Endometrial microvascular endothelial cells (primary cell): ENCODE data around the gene PTPN4. TPM values are rescaled to one million over a fixed set of nuclear protein-coding genes. Genes with fewer than 3 reads are reported as not detected.

Experiments used
- in situ Hi-C: cut with HindIII; loops from 2 replicates; pipeline ENCODE4 v1.10.0; 2017; ENCODE audit warnings: low sequenced_read_pairs, low pct_unique_long_range_greater_than_20kb; ENCODE audit errors: inconsistent ontology term
- total RNA-seq: library from RNA; depleted of rRNA; stranded (reverse); fragments of >200 nt; gene quantifications from one replicate; pipeline ENCODE4 v1.2.3, GENCODE V29; 2015; ENCODE audit errors: inconsistent ontology term

PTPN4 gene
- total RNA-seq, 1 donor from 2014 or later: 22.8 TPM

DNA sequence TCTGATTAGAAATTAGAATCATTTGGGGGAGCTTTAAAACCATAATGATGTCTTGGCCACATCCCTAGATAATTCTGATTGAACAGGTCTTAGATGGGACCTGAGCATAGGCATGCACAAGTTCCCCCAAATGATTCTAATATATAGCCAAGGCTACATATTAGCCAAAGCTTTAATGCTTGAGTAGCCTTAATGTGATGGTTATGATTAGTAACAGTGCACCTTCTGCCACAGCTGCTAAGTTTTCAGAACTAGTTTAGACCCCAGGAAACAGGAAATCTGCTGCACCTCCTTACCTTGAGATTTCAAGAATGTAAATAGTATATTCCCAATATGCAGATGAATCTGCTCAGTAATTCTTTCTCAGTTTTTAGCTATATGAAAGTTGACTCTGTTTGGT lies 119.8 kb downstream of the PTPN4 start:
- in situ Hi-C loops: no loop called here

DNA sequence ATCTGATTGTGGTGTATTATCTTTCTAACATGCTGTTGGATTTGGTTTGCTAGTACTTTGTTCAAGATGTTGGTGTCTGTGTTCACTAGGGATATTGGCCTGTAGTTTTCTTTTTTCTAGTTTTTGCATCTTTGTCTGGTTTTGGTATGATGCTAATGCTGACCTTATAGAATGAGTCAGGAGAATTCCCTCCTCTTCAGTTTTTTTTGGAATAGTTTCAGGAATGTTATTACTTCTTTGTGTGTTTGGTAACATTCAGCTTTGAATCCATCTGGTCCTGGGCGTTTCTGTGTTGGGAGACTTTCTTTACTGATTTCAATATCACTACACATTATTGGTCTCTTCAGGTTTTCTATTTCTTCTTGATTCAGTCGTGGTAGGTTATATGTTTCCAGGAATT lies 129.0 kb downstream of the PTPN4 start:
- in situ Hi-C loops: no loop called here

- in situ Hi-C loops: no loop called here
Observed at GRCh38 chr2:119897736-119898395, 138.1 kb downstream of the PTPN4 start.

DNA sequence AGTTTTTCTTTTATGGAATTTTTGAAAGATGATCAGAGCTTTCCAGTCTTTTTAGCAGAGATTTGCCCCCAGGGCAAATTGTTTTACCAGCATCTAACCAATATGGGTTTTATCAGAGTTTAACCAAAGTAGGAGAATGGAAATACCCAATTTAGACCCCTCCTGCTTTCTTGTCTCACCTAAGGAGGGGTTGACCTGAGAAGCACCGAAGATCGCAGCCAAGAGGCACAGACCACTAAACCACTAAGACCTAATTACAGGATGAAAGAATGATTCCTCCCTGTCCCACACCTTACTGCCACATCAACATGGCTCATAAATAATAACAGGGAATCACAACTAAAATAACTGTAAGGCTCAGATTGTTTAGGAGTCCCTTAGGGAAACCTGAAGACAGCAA lies 141.3 kb downstream of the PTPN4 start:
- in situ Hi-C loops: no loop called here

DNA sequence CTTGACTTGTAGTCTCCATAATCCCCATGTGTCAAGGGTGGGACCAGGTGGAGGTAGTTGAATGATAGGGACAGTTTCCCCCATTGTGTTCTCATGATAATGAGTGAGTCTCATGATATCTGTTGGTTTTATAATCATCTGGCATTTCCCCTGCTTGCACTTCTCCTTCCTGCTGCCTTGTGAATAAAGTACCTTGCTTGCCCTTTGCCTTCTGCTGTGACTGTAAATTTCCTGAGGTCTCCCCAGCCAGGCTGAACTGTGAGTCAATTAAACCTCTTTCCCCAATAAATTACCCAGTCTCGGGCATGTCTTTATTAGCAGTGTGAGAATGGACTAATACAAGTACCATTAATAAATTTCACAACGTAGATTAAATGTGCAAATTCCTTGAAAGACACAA lies 150.8 kb downstream of the PTPN4 start:
- in situ Hi-C loops: no loop called here

DNA sequence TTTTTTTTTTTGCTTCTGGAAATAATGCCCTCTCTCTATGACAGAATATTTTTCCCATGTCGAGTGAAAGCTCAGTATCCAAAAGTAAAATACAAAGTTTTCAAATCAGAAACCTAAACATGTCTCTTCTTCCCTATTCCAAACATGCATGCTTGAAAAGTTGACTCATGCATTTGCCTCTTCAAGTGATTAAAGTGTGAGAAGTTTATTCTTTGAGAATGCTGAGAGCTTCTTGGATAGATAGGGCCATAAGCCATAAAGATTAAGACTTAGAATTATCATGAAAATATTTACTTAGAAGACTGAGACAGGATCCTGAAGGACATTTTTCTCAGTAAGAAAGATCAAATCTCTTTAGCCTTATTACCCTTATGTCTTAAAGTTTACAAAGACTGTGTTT lies 154.5 kb downstream of the PTPN4 start:
- in situ Hi-C loops: no loop called here

- in situ Hi-C loops: no loop called here
Observed at GRCh38 chr2:119921825-119922224, 162.1 kb downstream of the PTPN4 start.

GRCh38 chr2:119922699-119923098 lies 163.0 kb downstream of the PTPN4 start:
- in situ Hi-C loops: no loop called here

GRCh38 chr2:119929537-119929936 lies 169.8 kb downstream of the PTPN4 start:
- in situ Hi-C loops: no loop called here

DNA sequence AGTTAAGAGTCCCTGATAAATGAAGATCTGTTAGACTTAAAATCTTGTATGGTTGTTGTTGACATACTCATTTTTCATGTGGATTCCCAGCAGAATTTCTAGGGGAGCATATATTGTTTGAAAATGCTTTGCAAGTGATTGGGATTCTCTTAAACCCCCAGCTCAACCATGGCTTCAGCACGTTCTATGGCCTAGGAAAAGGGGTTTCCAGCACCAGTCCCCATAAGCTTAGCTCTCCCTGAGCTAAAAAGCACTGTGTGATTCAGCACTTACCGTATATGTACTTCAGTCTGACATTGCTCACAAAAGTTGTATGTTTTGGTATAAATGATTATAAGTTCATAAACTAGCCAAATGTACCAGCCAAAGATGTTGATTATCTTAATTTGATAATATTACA lies 173.1 kb downstream of the PTPN4 start:
- in situ Hi-C loops: no loop called here

DNA sequence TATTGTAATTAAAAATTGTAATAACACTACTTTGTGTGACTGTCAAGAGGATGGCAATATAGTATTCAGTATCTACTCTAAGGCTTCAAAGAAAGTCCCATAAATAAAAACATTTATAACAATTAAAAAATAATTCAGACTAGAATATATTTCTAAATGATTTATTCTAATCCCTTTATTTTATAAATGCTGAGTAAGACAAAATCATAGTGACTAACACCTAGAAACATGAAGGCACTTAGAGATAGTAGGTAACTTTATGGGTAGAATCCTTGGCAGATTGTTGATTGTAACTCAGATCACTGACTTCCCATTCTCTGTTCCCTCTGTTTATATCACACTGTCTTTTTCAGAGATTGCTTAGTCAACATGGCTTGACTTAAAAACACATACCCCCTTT lies 174.6 kb downstream of the PTPN4 start:
- in situ Hi-C loops: no loop called here

DNA sequence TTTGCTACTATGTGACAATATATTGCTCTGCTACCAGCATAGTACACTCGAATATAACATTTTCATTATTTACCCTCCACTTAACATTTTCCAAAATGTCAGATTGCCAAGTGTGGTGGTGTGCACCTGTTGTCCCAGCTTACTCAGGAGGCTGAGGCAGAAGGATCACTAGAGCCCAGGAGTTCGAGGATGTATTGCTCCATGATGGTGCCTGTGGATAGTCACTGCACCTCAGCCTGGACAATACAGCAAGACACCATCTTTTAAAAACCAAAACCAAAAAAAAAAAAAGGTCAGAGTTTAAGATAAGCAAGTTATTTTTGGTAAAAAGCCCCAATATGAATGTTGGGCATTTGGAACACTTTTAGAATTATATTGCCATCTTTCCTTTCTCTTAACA lies 178.0 kb downstream of the PTPN4 start:
- in situ Hi-C loops: no loop called here

DNA sequence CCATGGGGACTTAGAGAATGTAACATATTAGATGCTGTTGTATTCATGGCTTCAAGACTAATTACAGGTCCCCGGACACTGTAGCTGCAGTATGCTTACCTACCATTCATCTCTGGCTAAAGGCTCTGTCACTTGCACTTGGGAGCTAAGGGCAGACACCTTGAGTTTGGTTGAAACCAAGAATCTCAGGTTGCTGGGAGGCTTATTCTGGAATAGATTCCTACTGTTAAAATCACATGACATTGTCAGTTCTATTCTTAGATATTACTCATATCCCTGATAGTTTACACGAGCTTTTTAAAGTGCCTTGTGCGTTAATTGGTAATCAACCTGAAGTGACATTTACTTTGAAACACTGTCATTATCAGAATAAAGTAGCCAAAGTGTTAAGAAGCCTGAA lies 180.2 kb downstream of the PTPN4 start:
- in situ Hi-C loops: no loop called here

GRCh38 chr2:119940856-119941255 lies 181.1 kb downstream of the PTPN4 start:
- in situ Hi-C loops: no loop called here

GRCh38 chr2:119941388-119941787 lies 181.7 kb downstream of the PTPN4 start:
- in situ Hi-C loops: no loop called here

GRCh38 chr2:119941981-119942513 lies 182.3 kb downstream of the PTPN4 start:
- in situ Hi-C loops: no loop called here

GRCh38 chr2:119943058-119943457 lies 183.3 kb downstream of the PTPN4 start:
- in situ Hi-C loops: no loop called here

DNA sequence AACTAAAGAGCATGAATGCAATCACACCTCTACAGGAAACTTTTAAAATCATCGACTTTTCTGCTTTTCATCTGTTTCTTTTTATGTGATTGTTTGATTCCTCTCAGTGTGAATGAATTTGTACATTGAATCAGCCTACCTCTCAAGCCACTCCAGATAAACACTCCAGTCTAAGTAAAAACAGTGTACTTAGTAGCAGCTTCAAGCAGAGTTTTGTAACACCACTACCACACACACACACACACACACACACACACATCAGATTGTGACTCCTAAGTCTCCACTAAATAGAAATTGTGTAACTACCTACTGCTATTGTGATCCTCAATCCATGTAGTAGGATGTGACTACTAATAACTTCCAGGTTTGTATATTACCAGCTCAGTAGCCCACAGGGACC lies 187.8 kb downstream of the PTPN4 start:
- in situ Hi-C loops: no loop called here

GRCh38 chr2:119950966-119951365 lies 191.2 kb downstream of the PTPN4 start:
- in situ Hi-C loops: no loop called here

DNA sequence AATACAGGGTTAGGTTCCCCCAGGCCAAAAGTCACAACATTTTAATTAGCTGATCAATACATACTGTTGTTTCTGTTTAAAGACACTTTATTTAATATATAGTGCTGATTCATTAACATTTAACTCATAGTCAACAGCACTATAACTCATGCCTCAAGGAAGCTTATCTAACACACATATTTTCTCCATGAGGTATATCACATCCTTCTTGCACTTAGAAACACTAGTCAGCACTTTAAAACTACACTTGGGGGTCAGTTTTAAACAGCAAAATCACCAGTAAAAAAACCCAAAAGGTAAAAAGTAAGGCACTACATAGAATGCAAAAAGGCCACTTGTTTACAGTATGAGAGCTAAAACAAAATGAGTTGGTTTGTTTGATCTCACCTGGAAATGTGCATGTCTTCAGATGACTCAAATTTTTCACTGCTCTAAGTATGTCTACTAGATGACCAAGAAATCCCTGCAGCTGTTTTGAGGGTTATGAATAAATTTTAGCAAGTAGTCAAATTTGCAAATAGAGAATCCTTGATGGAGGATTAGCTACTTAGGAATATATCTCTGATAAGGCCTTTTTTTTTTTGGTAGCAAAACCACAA lies 199.0 kb downstream of the PTPN4 start:
- in situ Hi-C loops: no loop called here

DNA sequence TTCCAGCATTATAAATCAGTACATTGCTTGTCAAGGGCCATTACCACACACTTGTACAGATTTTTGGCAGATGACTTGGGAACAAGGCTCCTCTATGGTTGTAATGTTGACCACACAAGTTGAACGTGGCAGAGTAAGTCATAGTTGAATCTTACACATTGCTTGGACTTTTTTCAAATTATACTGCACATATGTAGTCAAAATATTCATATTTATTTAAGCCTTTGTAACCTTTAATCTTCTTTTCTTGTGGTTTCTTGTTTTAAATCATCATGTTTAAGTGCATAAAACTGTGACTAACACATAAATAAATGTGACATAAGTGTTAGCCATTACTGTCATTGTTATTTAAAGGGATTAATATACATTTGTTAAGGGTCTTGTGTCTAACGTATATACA lies 201.1 kb downstream of the PTPN4 start:
- in situ Hi-C loops: no loop called here
